Nephron (organoid): Measurements from ENCODE around the gene SPX.
A peak's percentile ranks its signal among the peaks of the same experiment; 100 is the strongest.

ENCODE experiments used
- H3K27ac Mint-ChIP-seq, 3 experiments: 2 replicates each; pipeline ENCODE4 v1.8.0; 2020; ENCODE audit warnings: mixed read lengths in 3 of 3, mild to moderate bottlenecking in 2 of 3, moderate library complexity in 1 of 3
- H3K27me3 Mint-ChIP-seq: 2 replicates; pipeline ENCODE4 v1.8.0; 2021; ENCODE audit warnings: low read depth, mild to moderate bottlenecking, moderate library complexity, mixed read lengths
- H3K36me3 Mint-ChIP-seq: 2 replicates; pipeline ENCODE4 v1.8.0; 2020; ENCODE audit warnings: low read depth, mixed read lengths
- H3K4me1 Mint-ChIP-seq: 2 replicates; pipeline ENCODE4 v1.8.0; 2020; ENCODE audit warnings: mixed read lengths
- H3K4me3 Mint-ChIP-seq, 3 experiments: 2 replicates each; pipeline ENCODE4 v1.8.0; 2020; ENCODE audit warnings: mild to moderate bottlenecking in 3 of 3, mixed read lengths in 3 of 3, moderate library complexity in 2 of 3
- H3K9me3 Mint-ChIP-seq: 2 replicates; pipeline ENCODE4 v1.8.0; 2020; ENCODE audit warnings: mixed read lengths
- CTCF ChIP-seq, 3 experiments: fragments of 200-600 bp; sonication (generic); IDR thresholded peaks; one replicate each; pipeline ENCODE4 v1.5.0; 2021; ENCODE audit warnings: antibody characterized with exemption in 3 of 3; ENCODE audit not compliant: unreplicated experiment in 3 of 3

SPX gene

GRCh38 chr12:21526721-21527345 lies 737 bp downstream of the SPX start:
- H3K36me3 Mint-ChIP-seq: no peaks in the 10 kb centered on the region
- peaks cover 44% of the 10 kb centered on the region for H3K27me3 Mint-ChIP-seq
- H3K27ac Mint-ChIP-seq: peak overlapping the region in 2 of 3 experiments; percentile 60 to 64
- peaks cover 8% of the 10 kb centered on the region for H3K9me3 Mint-ChIP-seq
- no peak for TF ChIP-seq CTCF (IDR thresholded peaks at IDR 0.05; ENCODE audit: unreplicated experiment in 3 of 3)
- peaks cover 31% of the 10 kb centered on the region for H3K4me1 Mint-ChIP-seq
- H3K4me3 Mint-ChIP-seq: peak overlapping the region; percentile 73 to 87 (median 86)

GRCh38 chr12:21527451-21528180 lies 1.5 kb downstream of the SPX start:
- no peaks in the 10 kb centered on the region for H3K36me3 Mint-ChIP-seq
- no peak for TF ChIP-seq CTCF (IDR thresholded peaks at IDR 0.05; ENCODE audit: unreplicated experiment in 3 of 3)
- peak overlapping the region; percentile 73 to 87 (median 86) for H3K4me3 Mint-ChIP-seq
- peaks cover 44% of the 10 kb centered on the region for H3K27me3 Mint-ChIP-seq
- H3K9me3 Mint-ChIP-seq: peaks cover 8% of the 10 kb centered on the region
- peaks cover 31% of the 10 kb centered on the region for H3K4me1 Mint-ChIP-seq
- peak overlapping the region in 2 of 3 experiments; percentile 14 to 89 for H3K27ac Mint-ChIP-seq

GRCh38 chr12:21528953-21529352 lies 2.9 kb downstream of the SPX start:
- no peak for TF ChIP-seq CTCF (IDR thresholded peaks at IDR 0.05; ENCODE audit: unreplicated experiment in 3 of 3)
- H3K4me1 Mint-ChIP-seq: peaks cover 31% of the 10 kb centered on the region

GRCh38 chr12:21529456-21529855 lies 3.4 kb downstream of the SPX start:
- H3K4me1 Mint-ChIP-seq: peaks cover 31% of the 10 kb centered on the region
- H3K27me3 Mint-ChIP-seq: peaks cover 50% of the 10 kb centered on the region
- no peak for TF ChIP-seq CTCF (IDR thresholded peaks at IDR 0.05; ENCODE audit: unreplicated experiment in 3 of 3)
- peaks cover 4% of the 10 kb centered on the region for H3K9me3 Mint-ChIP-seq
- peak overlapping the region in 2 of 3 experiments; percentile 57 to 87 for H3K4me3 Mint-ChIP-seq
- no peaks in the 10 kb centered on the region for H3K36me3 Mint-ChIP-seq
- H3K27ac Mint-ChIP-seq: peak overlapping the region; percentile 81 to 90 (median 89)

More at GRCh38 chr12:21528953-21529352, 2.9 kb downstream of the SPX start:
- no peaks in the 10 kb centered on the region for H3K36me3 Mint-ChIP-seq
- H3K4me3 Mint-ChIP-seq: peak overlapping the region; percentile 74 to 87 (median 83)
- peaks cover 50% of the 10 kb centered on the region for H3K27me3 Mint-ChIP-seq
- peaks cover 4% of the 10 kb centered on the region for H3K9me3 Mint-ChIP-seq
- H3K27ac Mint-ChIP-seq: peak overlapping the region; percentile 81 to 90 (median 89)

GRCh38 chr12:21538061-21538653 lies 12.1 kb downstream of the SPX start:
- Mint-ChIP-seq H3K27ac (no peak overlapping the region), H3K4me3 (no peak overlapping the region), H3K4me1 (no peaks in the 10 kb centered on the region), H3K9me3 (no peaks in the 10 kb centered on the region), H3K27me3 (peaks cover 9% of the 10 kb centered on the region), H3K36me3 (no peaks in the 10 kb centered on the region)
- TF ChIP-seq CTCF (IDR thresholded peaks at IDR 0.05; ENCODE audit: unreplicated experiment in 3 of 3): no peak
